GM11168 (cell line): Measurements from ENCODE around the gene EFNA4.

ENCODE experiments used
- in situ Hi-C: fragments of 300-500 bp; cut with MboI; formaldehyde crosslinking; loops from one replicate; pipeline ENCODE4 v1.12.0; 2022; ENCODE audit warnings: low sequenced_read_pairs; ENCODE audit not compliant: unreplicated experiment

EFNA4 gene, protein sequence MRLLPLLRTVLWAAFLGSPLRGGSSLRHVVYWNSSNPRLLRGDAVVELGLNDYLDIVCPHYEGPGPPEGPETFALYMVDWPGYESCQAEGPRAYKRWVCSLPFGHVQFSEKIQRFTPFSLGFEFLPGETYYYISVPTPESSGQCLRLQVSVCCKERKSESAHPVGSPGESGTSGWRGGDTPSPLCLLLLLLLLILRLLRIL

DNA sequence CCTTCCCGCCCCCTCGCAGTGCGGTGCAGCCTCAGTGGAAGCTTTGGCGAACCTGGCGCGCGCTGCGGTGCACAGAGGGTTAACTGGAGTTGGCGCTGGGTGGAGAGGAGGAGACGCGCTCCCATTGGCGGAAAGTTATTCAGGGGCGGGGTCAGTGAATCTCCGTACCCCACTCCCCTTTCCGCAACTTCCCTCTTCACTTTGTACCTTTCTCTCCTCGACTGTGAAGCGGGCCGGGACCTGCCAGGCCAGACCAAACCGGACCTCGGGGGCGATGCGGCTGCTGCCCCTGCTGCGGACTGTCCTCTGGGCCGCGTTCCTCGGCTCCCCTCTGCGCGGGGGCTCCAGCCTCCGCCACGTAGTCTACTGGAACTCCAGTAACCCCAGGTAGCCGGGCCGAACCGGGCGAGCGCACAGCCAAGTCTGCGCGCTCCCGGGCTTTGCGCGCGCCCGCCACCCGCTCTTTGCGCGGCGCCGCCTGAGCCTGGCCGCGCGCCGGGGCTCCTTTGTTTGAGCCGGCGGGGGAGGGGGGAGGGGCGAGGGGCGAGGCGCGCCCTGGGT lies at the start of gene EFNA4:
EFNA4 (plus strand) TSS at position 191 of the 561 bp plus-strand sequence; CDS start at position 275, 84 bp downstream.
- in situ Hi-C loops: no loop called here

GRCh38 chr1:155014709-155015508 lies 48.6 kb upstream of the EFNA4 start:
- in situ Hi-C loops: no loop called here

DNA sequence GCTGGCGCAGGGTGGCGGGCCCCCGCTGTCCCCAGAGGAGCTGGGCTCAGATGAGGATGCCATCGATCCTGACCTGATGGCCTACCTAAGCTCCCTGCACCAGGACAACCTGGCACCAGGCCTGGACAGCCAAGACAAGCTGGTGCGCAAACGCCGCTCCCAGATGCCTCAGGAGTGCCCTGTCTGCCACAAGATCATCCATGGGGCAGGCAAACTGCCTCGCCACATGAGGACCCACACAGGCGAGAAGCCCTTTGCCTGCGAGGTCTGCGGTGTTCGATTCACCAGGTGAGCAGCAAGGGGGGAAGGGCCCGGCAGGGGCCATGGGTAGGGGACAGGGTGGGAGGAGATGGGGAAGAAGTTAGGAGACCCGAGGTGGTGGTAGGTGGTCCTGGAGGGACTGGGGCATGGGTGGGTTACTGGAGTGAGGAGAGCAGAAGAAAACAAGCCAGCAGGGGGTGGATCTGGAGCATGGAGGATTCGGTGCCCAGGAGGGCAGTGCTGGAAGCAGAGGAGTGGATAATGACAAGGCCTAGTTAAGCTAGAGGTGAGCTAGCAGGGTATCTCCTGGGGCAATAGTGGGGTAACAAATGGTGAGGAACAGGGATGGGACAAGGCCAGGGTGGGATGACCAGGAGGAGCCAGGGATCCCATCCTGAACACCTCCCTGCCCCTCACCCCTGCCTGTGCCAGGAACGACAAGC lies 47.9 kb upstream of the EFNA4 start:
- in situ Hi-C loops: no loop called here

GRCh38 chr1:155016231-155016831 lies 47.2 kb upstream of the EFNA4 start:
- in situ Hi-C loops: no loop called here

DNA sequence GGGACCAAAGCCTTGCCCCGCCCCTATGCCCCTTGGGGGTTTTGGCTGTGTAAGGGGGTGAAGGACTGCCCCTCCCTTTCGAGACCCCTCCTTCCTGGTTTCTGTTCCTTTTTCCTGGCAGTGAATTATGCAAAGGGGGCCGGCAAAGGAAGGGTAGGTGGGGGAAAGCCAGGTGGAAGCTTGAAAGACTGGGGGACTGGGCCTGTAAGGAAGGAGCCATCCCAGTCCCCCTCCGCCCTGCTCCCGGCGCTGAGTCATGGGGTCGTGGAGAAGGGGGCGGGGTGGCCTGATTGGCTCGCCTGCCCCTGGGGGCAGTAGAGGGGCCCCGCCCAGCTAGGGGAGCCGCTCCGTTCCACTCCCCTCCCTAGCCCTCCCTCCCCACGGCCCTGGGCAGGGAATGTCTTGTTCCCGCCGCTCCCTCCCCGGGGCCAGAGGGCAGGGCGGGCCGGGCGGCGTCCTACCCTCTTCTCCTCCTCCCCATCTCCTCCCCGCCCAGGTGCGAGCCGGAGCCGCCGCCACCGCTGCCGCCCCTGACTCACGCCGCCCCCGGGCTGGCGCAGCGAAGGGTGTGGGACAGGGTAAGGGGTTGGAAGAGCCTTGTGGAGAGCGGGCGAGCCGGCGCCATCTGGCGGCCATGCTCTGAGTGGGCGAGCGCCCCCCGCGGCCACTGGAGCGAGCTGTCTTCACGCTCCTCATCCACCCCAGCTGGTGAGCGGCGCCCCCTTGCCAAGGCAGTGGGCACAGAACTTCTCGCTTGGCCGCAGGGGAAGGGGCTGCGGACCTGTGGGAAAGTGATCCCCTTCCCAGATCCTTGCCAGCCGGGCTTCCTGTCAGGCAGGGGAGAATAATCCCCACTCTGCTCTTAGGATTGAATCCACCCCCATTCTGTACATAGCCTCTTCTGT lies 46.2 kb upstream of the EFNA4 start:
- in situ Hi-C loops: no loop called here

- in situ Hi-C loops: no loop called here
These were observed 45.6 kb upstream of the EFNA4 start for GRCh38 chr1:155017946-155018316.

- in situ Hi-C loops: no loop called here
These were observed 44.8 kb upstream of the EFNA4 start for GRCh38 chr1:155018617-155019348.

- in situ Hi-C loops: no loop called here
These were observed 43.9 kb upstream of the EFNA4 start for GRCh38 chr1:155019377-155020245.

GRCh38 chr1:155022136-155022926 lies 41.2 kb upstream of the EFNA4 start:
- in situ Hi-C loops: no loop called here

DNA sequence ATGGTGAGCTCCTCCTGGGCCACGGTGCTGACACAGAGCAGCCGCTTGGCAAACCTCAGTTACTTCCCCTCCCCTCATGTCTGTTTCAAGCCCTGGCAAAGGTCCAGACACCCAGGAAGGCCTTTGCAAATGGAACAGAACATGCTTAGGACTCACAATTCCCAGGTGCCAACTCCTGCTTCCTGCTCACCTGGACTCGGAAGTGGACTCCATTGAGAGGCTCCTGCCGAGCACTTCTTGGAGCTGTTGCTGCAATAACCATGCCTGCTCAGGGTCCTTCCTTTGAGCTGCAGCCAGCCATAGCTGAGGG lies 40.7 kb upstream of the EFNA4 start:
- in situ Hi-C loops: no loop called here

DNA sequence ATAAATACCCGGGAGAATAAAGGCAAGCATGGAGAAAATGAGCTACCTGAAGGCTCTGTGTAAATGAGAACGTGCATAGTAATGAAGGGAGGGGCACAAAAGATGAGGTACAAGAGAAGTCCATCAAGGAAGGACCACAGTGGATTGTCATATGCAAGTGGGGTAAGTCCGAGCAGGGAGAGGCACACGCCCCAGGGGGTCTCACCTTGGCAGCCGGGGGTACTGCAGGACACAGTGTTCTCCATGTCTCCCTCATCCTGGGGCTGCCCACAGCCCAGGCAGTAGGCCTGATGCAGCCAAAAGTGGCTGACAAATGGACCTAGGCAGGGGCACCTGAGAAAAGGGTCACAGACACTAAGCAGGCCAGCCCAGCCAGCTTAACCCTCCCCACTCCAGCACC lies 39.9 kb upstream of the EFNA4 start:
- in situ Hi-C loops: no loop called here

- in situ Hi-C loops: no loop called here
These were observed 39.2 kb upstream of the EFNA4 start for GRCh38 chr1:155024315-155024714.

GRCh38 chr1:155026154-155026553 lies 37.4 kb upstream of the EFNA4 start:
- in situ Hi-C loops: no loop called here

- in situ Hi-C loops: no loop called here
These were observed 37.0 kb upstream of the EFNA4 start for GRCh38 chr1:155026588-155026987.

DNA sequence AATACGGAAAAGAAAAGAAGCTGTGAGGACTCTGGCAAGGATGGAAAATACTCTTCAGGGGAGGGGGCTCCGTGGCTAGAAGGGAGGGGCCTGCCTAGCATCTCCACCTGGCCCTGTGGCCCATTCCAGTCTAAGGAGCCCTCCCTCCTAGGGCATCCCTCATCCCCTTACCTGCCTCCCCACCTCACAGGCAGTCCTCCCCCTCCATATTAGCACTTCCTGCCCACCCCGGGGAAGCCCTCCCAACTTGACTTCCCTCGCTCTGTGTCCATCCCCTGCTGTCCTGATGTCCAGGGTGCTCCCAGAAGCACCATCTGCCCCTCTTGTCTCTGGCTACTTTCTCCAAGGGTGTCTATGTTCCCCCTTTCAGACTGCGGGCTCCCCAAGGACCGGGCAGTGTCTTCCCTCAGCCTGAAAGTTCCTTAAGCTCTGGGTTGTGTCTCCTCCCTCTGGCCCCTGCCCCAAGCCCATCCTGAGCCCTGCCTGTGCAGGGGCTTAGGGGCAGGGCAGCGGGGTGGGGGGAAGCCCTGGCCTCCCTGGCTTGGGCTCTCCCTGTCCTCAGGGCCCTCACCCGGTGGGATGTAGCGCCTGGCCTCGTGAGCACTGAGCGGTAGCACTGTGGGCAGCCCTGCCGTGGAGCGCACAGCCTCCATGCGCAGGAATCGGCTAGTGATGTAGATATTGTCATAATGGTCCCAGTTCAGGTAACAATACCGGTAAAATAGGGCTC lies 33.9 kb upstream of the EFNA4 start:
- in situ Hi-C loops: no loop called here

- in situ Hi-C loops: no loop called here
These were observed 33.2 kb upstream of the EFNA4 start for GRCh38 chr1:155030243-155030795.
